RKO (cell line): ENCODE measurements around the gene TARBP2.
"Not testable (repeated sequence)": the region's sequence is repeated elsewhere in the genome, so short reads cannot be mapped to it uniquely, and the experiment has no call there.

Experiments used
- DNase-seq: peaks from one replicate; pipeline ENCODE4 v3.0.0-alpha.2; 2016; ENCODE audit warnings: low spot score

TARBP2 gene

GRCh38 chr12:53515291-53515680, 14.2 kb downstream of the TARBP2 start:
- DNase-seq: no peak

DNA sequence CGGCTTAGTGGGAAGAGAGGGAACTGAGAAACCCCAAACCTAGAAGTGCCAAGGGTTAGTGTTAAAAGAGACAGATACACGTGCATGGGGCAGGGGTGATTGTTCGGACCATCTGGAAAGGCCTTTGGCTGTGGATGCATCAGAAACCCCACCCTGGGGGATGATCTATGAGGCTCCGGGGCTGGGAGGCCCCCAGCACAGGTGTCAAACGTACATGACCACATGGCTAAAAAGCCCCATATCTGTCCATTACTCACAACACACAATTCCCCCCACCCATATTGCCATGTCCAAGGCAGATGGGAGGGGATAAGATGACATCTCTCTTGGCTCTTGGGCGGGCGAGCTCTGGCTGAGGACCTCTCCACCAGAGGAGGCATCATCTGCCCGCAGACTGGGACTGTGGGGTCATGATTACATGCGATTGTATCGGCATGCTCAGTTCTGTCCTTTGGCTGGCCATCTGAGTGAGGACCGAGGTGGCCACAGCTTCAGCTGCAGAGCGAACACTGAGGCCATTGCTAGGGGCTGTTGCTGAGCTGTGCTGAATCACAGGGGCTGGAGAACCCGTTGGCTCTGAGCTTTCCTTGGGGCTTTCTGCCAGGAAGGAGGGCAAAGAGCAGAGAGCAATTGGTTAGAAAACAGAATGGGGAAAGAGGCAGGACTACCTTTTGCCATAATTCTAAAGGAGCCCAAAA, 15.8 kb downstream of the TARBP2 start:
- DNase-seq: no peak

GRCh38 chr12:53518381-53518780, 17.3 kb downstream of the TARBP2 start:
- DNase-seq: no peak

DNA sequence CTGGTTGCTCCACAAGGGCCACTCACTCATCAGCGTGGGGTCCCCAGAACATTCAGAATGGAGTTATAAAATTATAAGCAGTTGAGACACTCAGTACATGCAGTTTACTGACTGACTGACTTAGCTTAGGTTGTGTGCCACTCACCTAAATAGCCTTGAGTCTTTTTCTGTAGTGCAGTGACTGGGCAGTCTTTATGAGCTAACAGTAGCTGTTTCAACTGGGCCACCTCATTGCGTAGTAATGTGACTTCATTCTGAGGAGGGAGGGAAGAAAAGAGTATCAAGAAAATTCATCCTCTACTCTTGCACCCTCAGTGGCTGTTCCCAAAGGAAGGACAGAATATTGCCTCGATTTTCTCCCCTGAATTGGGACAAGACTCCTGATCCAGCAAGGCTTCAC, 22.0 kb downstream of the TARBP2 start:
- no peak for DNase-seq

DNA sequence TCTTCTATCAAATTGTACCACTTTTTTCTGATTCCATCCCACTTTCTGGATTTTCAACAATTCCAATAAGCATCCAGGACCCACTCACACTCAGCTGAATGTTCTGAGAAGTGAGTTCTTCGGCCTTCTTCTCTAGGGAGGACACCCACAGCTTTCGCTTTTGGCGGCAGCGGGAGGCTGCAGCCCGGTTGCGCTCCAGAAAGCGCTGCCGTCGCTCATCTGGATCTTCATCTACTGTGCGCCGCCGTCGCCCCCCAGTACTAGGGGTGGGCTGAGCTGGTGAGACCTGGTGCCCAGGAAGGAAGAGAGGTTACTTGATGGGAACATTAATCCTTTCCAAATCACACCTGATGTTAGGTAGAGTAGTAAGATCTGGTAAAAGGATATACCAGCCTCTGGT, 23.4 kb downstream of the TARBP2 start:
- DNase-seq: no peak

- no peak for DNase-seq
Measured at GRCh38 chr12:53530061-53530460, 29.0 kb downstream of the TARBP2 start.

DNA sequence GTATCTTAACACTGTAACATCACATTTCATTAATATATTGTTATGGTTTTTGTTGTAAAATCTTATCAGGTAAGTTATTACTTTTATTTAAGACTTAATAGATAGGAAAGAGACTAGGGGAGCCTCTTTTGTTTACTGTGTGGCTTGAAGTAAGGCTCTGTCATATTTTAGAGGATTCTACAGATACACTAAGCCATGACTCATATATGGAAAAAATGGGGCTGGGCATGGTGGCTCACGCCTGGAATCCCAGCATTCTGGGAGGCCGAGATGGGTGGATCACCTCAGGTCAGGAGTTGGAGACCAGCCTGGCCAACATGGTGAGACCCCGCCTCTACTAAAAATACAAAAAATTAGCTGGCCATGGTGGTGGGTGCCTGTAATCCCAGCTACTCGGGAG, 29.8 kb downstream of the TARBP2 start:
- peak; percentile 27 for DNase-seq

DNA sequence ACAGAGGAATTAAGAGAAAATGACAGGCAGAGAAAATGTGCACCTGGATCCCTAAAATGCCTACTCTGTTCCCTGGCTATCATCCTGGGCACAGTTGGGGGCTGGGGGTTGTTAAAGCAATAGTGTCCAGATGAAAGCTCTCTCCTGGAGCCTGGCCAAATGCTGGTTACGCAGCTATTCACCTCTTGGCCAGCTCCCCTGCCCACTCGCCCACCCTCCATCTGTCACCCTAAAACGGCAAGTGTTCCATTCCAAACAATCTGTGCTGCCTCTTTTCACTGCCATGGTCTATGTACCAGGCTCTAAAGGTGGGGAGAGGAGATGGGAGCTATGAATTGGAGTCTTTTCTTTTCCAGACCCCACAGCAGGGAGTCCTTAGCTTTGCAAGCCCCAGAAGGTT, 30.9 kb downstream of the TARBP2 start:
- no peak for DNase-seq

DNA sequence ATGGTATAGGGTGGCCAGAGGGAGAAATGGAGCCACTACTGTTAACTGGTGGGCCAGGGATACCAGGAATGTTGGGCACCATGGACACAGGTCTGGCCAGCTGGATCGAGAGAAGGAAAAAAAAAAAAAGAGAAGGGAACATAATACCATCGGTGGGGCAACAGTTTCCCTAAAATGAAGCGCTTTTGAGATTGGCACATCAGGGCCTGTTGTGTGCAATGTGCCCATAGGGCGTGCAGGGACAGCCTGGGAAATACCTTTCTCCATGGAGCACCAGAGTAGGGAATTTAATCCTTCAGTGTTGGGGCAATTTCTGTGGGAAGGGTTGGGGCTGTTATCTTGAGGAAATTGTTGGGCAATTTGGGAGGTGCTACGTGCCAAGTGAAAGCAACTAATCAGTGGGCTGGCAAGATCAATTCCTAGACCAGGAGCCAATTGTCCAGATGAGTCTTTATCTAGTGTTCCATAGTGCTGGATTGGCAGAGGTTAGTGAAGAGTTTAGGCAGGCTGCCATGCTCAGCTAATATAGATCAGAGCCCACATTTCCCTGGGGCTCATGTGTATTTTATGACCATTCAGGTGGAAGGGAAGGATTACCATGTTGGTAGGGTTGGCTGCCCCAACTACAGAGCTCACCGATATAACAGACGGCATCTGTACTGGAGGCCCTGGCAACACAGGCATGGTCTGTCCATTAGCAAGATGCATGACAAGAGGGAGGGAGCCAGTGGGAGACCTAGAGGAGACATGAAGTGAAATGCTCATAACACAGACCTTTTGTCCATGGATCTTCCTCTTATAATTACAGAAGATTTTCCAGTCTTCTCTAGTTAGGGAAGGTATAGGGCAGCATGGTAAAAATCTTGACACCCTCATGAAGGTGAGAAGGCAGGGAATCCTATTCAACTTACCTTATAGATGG, 31.7 kb downstream of the TARBP2 start:
- DNase-seq: no peak

GRCh38 chr12:53533471-53533870, 32.4 kb downstream of the TARBP2 start:
- DNase-seq: no peak

- DNase-seq: no peak
Measured at GRCh38 chr12:53536962-53537361, 35.9 kb downstream of the TARBP2 start.

GRCh38 chr12:53538209-53538689, 37.2 kb downstream of the TARBP2 start:
- DNase-seq: no peak

DNA sequence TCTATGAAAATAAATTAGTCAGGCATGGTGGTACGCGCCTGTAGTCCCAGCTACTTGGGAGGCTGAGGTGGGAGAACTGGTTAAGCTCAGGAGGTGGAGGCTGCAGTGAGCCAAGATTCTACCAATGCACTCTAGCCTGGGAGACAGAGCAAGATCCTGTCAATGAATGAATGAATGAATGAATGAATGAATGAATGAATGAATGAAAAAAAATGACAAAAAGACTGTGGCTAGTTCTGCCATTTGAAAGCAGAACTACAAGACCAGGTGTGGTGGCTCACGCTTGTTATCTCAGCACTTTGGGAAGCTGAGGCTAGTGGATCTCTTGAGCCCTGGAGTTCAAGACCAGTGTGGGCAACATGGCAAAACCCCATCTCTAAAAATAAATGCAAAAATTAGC, 38.4 kb downstream of the TARBP2 start:
- no peak for DNase-seq

DNA sequence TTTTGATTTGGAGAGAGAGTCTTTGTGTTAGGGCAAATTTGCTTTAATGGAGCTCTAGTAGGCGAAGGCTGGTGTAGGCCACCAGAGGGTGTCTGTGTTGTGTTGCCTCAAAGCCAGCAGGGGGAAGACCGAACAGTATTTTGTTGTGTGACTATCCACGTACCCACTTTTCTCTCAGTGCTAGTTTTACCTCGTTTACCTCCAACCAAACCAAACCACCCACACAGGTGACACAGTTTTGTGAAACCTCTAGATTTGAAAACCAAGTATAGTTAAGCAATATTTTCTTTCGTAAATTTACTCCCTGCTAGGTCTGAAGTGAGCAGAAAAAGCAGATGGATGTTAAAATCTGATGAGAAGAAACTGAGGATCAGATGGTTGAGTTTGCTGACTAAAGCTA, 42.5 kb downstream of the TARBP2 start:
- DNase-seq: peak; percentile 78

GRCh38 chr12:53548354-53548753, 47.3 kb downstream of the TARBP2 start:
- DNase-seq: not testable (repeated sequence)

GRCh38 chr12:53550131-53550530, 49.0 kb downstream of the TARBP2 start:
- DNase-seq: not testable (repeated sequence)

DNA sequence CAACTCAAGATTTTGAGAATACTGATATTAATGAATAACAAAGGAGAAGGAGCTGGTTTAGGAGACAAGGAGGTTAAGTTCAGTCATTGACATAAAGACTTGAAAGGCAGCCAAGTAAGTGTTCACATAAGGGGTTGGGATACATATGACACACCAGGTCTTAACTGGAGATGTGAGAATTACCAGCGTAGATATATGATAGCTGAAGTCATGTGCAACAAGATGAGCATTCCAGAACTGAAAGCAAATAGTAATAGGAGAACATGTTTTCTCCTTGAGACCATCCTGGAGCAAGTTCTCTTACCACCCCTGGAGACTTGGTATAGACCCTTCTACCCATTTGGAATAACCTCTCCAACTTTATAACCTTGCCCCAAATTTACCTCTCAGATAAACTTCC, 49.5 kb downstream of the TARBP2 start:
- no peak for DNase-seq

DNA sequence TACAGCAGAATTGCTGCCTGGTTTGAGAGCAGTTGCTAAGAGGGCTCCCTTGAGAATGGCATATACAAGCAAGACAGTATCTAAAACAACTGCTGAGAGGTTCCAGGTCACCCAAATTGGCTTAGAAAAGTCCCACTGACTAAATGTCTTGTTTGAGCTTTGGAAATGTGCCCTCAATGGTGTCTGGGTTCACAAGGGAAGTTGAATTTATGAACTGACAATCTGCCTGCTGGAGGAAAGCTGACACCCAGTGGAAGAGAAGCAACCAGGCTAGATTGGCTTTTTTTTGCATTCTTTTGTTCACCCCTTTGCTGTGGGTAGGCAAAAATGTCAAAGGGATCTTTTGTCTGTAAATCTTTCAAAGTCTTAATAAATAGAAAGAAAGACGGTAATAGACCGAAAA, 50.8 kb downstream of the TARBP2 start:
- no peak for DNase-seq

GRCh38 chr12:53552361-53553327, 51.6 kb downstream of the TARBP2 start:
- DNase-seq: no peak
